Gastrocnemius medialis (tissue), 4 donors: ENCODE data around the gene KANSL3. TPM values are rescaled to one million over a fixed set of nuclear protein-coding genes. Genes with fewer than 3 reads are reported as not detected.
A peak's percentile ranks its signal among the peaks of the same experiment; 100 is the strongest.

Experiments
- ATAC-seq, 2 donors: fragments of 150-250 bp; one replicate each; pipeline ENCODE4 v1.9.1; 2016
- DNase-seq, 2 donors: peaks; one replicate each; pipeline ENCODE4 v3.0.0-alpha.2; 2019
- H3K27ac ChIP-seq, 4 donors: fragments of 200-600 bp; sonication (generic); 1 replicate in 1 of 4; 2 replicates in 3 of 4; pipeline ENCODE4 v1.5.1; 2016 to 2018; ENCODE audit warnings: mild to moderate bottlenecking in 2 of 4, moderate library complexity in 1 of 4
- H3K27me3 ChIP-seq, 3 donors: fragments of 200-600 bp; sonication (generic) in 2 of 3; 1 replicate in 1 of 3; 2 replicates in 2 of 3; pipeline versions ENCODE4 v1.5.1 to v1.6.0; 2016 to 2019; ENCODE audit warnings: mild to moderate bottlenecking in 1 of 3, moderate library complexity in 1 of 3
- H3K36me3 ChIP-seq, 2 donors: fragments of 200-600 bp; sonication (generic) in 1 of 2; one replicate each; pipeline ENCODE4 v1.5.1; 2017 to 2018
- H3K4me1 ChIP-seq, 2 donors: fragments of 200-600 bp; sonication (generic) in 1 of 2; one replicate each; pipeline ENCODE4 v1.5.1; 2016 to 2017; ENCODE audit warnings: mild to moderate bottlenecking in 2 of 2
- H3K4me3 ChIP-seq, 4 donors: fragments of 200-600 bp; sonication (generic) in 3 of 4; 1 replicate in 1 of 4; 2 replicates in 3 of 4; pipeline ENCODE4 v1.5.1; 2016 to 2019; ENCODE audit warnings: mild to moderate bottlenecking in 2 of 4
- H3K9me3 ChIP-seq, 3 donors: fragments of 200-600 bp; sonication (generic) in 2 of 3; 1 replicate in 1 of 3; 2 replicates in 2 of 3; pipeline ENCODE4 v1.5.1; 2016 to 2019
- POLR2A ChIP-seq, 2 donors: fragments of 450-650 bp; IDR thresholded peaks; one replicate each; pipeline ENCODE4 v1.6.1; 2017; ENCODE audit warnings: antibody characterized with exemption in 2 of 2, mild to moderate bottlenecking in 2 of 2, moderate library complexity in 2 of 2
- in situ Hi-C, 4 donors: fragments of 200-750 bp; cut with MboI; loops; one replicate each; pipeline versions ENCODE4 v1.15.0 to v1.8.0; 2017; ENCODE audit warnings: low sequenced_read_pairs in 4 of 4
- intact Hi-C: fragments of 100-400 bp; cut with DNase I; formaldehyde crosslinking; loops from one replicate; pipeline ENCODE4 v1.15.1; 2023; ENCODE audit warnings: low total_unique reads
- total RNA-seq, 4 donors: library from RNA; depleted of rRNA; stranded (reverse); fragments of >200 nt; gene quantifications; one replicate each; pipeline versions ENCODE4 v1.1.0 to v1.2.3, GENCODE V29; 2016
- TF ChIP-seq, protein P1 (sequence below), 5 experiments: fragments of 450-650 bp in 3 of 5; fragments of 200-600 bp in 2 of 5; sonication (generic) in 2 of 5; IDR thresholded peaks in 4 of 5; conservative IDR thresholded peaks in 1 of 5; 1 replicate in 4 of 5; 2 replicates in 1 of 5; pipeline ENCODE4 v1.5.1; 2016 to 2019; ENCODE audit warnings: antibody characterized with exemption in 5 of 5, mild to moderate bottlenecking in 3 of 5, moderate library complexity in 3 of 5

KANSL3 gene
- total RNA-seq, 4 donors from 2014 or later: 49.4 to 76.9 (median 60.4) TPM

DNA sequence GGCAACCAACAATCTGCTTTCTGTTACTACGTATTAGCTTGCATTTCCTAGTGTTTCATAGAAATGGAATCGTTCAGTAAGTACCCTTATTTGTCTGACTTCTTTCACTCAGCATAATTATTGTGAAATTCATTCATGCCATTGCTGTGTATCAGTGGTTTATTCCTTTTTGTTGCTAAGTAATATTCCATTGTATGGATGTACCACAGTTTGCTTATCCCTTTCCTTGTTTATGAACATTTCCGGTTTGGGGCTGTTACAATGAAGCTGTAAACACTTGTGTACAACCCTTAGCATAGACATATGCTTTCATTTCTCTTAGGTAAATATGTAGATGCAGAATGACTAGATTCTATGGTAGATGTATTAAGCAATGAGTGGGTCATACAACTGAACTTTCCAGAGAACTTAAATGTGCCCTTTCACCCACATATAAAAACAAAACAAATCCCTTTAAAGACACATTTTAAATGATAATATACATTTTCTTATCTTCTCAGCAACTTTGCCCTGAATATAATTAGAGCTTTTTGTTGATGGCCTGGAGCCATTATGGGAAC lies 26.3 kb upstream of the KANSL3 start:
- Histone ChIP-seq H3K4me1 (peaks cover 10 to 15% of the 10 kb centered on the region in 2 donors), H3K36me3 (no peaks in the 10 kb centered on the region), H3K4me3 (no peak overlapping the region), H3K27ac (peak overlapping the region; percentile 83 to 88 (median 85)), H3K27me3 (no peaks in the 10 kb centered on the region), H3K9me3 (no peaks in the 10 kb centered on the region)
- TF ChIP-seq, protein P1, sequence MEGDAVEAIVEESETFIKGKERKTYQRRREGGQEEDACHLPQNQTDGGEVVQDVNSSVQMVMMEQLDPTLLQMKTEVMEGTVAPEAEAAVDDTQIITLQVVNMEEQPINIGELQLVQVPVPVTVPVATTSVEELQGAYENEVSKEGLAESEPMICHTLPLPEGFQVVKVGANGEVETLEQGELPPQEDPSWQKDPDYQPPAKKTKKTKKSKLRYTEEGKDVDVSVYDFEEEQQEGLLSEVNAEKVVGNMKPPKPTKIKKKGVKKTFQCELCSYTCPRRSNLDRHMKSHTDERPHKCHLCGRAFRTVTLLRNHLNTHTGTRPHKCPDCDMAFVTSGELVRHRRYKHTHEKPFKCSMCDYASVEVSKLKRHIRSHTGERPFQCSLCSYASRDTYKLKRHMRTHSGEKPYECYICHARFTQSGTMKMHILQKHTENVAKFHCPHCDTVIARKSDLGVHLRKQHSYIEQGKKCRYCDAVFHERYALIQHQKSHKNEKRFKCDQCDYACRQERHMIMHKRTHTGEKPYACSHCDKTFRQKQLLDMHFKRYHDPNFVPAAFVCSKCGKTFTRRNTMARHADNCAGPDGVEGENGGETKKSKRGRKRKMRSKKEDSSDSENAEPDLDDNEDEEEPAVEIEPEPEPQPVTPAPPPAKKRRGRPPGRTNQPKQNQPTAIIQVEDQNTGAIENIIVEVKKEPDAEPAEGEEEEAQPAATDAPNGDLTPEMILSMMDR (IDR thresholded peaks at IDR 0.05 in 4 of 5, conservative IDR thresholded peaks at IDR 0.05 in 1 of 5): no peak
- no peak for TF ChIP-seq POLR2A (IDR thresholded peaks at IDR 0.05)
- DNase-seq (no peak), ATAC-seq (no peak)
- in situ Hi-C loops (no loop called here), intact Hi-C loops (loop anchor here (2.0 kb wide), 1 partner anchor 66 kb away; no protein-coding TSS in a partner anchor)

GRCh38 chr2:96663829-96664228 lies 25.7 kb upstream of the KANSL3 start:
- intact Hi-C loops: loop anchor here (2.0 kb wide), 1 partner anchor 65 kb away; no protein-coding TSS in a partner anchor
- Histone ChIP-seq H3K4me3 (no peak overlapping the region), H3K4me1 (peaks cover 10 to 15% of the 10 kb centered on the region in 2 donors), H3K36me3 (no peaks in the 10 kb centered on the region), H3K27ac (peak overlapping the region in 1 of 4 donors; percentile 84), H3K9me3 (no peaks in the 10 kb centered on the region), H3K27me3 (no peaks in the 10 kb centered on the region)
- in situ Hi-C loops: no loop called here
- DNase-seq: peak in 1 of 2 donors; percentile 9
- ATAC-seq: no peak
- TF ChIP-seq POLR2A (IDR thresholded peaks at IDR 0.05): no peak
- TF ChIP-seq, protein P1 (IDR thresholded peaks at IDR 0.05 in 4 of 5, conservative IDR thresholded peaks at IDR 0.05 in 1 of 5): no peak

GRCh38 chr2:96663177-96663576 lies 25.1 kb upstream of the KANSL3 start:
- intact Hi-C loops (no loop called here), in situ Hi-C loops (no loop called here)
- Histone ChIP-seq H3K4me3 (no peak overlapping the region), H3K4me1 (peaks cover 10 to 15% of the 10 kb centered on the region in 2 donors), H3K9me3 (no peaks in the 10 kb centered on the region), H3K36me3 (no peaks in the 10 kb centered on the region), H3K27me3 (no peaks in the 10 kb centered on the region), H3K27ac (no peak overlapping the region)
- TF ChIP-seq POLR2A (IDR thresholded peaks at IDR 0.05): no peak
- TF ChIP-seq, protein P1 (IDR thresholded peaks at IDR 0.05 in 4 of 5, conservative IDR thresholded peaks at IDR 0.05 in 1 of 5): no peak
- ATAC-seq (no peak), DNase-seq (peak in 1 of 2 donors; percentile 5)

DNA sequence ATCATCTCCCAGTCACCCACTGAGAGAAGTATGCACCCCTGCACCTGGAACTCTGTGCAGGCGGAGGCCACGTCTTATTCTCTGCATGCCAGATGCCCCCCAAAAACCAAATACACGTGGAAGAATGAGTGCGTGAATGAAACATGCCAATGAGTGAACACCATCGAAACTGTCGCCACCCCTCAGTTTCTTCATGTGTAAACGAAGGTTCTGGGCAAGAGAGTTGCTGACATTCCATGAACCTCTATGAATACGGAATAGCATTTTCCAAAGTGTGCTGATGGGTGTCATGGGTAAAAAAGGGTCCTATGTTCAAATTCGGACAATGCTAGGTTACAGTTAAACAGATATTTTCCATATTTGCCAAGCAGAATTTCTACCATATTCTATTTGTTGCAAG lies 24.2 kb upstream of the KANSL3 start:
- in situ Hi-C loops (no loop called here), intact Hi-C loops (no loop called here)
- no peak overlapping the region for H3K4me3 ChIP-seq
- no peaks in the 10 kb centered on the region for H3K9me3 ChIP-seq
- H3K4me1 ChIP-seq: peaks cover 10 to 15% of the 10 kb centered on the region in 2 donors
- H3K27ac ChIP-seq: no peak overlapping the region
- ATAC-seq (no peak), DNase-seq (peak in 1 of 2 donors; percentile 2)
- H3K36me3 ChIP-seq: no peaks in the 10 kb centered on the region
- TF ChIP-seq, protein P1 (IDR thresholded peaks at IDR 0.05 in 4 of 5, conservative IDR thresholded peaks at IDR 0.05 in 1 of 5): no peak
- TF ChIP-seq POLR2A (IDR thresholded peaks at IDR 0.05): no peak
- H3K27me3 ChIP-seq: no peaks in the 10 kb centered on the region
